SU-DHL-6 (cell line): ENCODE results near the gene PEX3.

Source experiments
- H2AFZ ChIP-seq: fragments of 200-600 bp; sonication (generic); 2 replicates; pipeline ENCODE4 v1.6.1; 2014; ENCODE audit warnings: low read depth, mild to moderate bottlenecking, moderate library complexity, mixed read lengths, antibody characterized with exemption, low read length; ENCODE audit not compliant: severe bottlenecking
- H3F3A ChIP-seq: fragments of 200-600 bp; shearing (Covaris generic); 2 replicates; pipeline ENCODE4 v1.6.0; 2016; ENCODE audit warnings: antibody characterized with exemption, mild to moderate bottlenecking; ENCODE audit not compliant: insufficient read depth
- H3K27ac ChIP-seq: fragments of 200-600 bp; sonication (generic); 2 replicates; pipeline ENCODE4 v1.5.1; 2016; ENCODE audit warnings: low read depth, mild to moderate bottlenecking, low read length, moderate library complexity, mixed read lengths
- H3K27me3 ChIP-seq: fragments of 200-600 bp; sonication (generic), shearing (Covaris generic); 2 replicates; pipeline ENCODE4 v1.6.0; 2014; ENCODE audit warnings: mild to moderate bottlenecking, low read length
- H3K36me3 ChIP-seq: fragments of 200-600 bp; sonication (generic); 2 replicates; pipeline ENCODE4 v1.6.1; 2014; ENCODE audit warnings: mild to moderate bottlenecking, low read length, mixed read lengths
- H3K4me2 ChIP-seq: fragments of 300-600, 200-600 bp; shearing (Covaris generic), sonication (generic); 2 replicates; pipeline ENCODE4 v1.6.0; 2014; ENCODE audit warnings: low read length, low read depth, mild to moderate bottlenecking; ENCODE audit not compliant: poor library complexity, severe bottlenecking
- H3K4me3 ChIP-seq: fragments of 200-600 bp; sonication (generic); 2 replicates; pipeline ENCODE4 v1.5.1; 2014; ENCODE audit warnings: antibody characterized with exemption, low read length, mild to moderate bottlenecking, mixed read lengths; ENCODE audit not compliant: insufficient read depth, poor library complexity, severe bottlenecking
- H3K79me2 ChIP-seq: fragments of 200-600 bp; sonication (generic); 2 replicates; pipeline ENCODE4 v1.6.1; 2014; ENCODE audit warnings: mild to moderate bottlenecking, low read length, moderate library complexity; ENCODE audit not compliant: insufficient read depth
- H3K9ac ChIP-seq: fragments of 200-600 bp; sonication (generic); 2 replicates; pipeline ENCODE4 v1.7.0; 2014; ENCODE audit warnings: mild to moderate bottlenecking, low read length
- H3K9me2 ChIP-seq: fragments of 200-600 bp; sonication (generic); replicated peaks from 2 replicates; pipeline ENCODE4 v1.6.1; 2014; ENCODE audit warnings: low read length; ENCODE audit not compliant: insufficient read depth
- H3K9me3 ChIP-seq: fragments of 200-600 bp; sonication (generic); 2 replicates; pipeline ENCODE4 v1.6.1; 2014; ENCODE audit warnings: low read length, mixed read lengths; ENCODE audit not compliant: insufficient read depth
- H4K20me1 ChIP-seq: fragments of 200-600 bp; sonication (generic); 2 replicates; pipeline ENCODE4 v1.6.1; 2014; ENCODE audit warnings: low read depth, mild to moderate bottlenecking, antibody characterized with exemption, low read length, moderate library complexity, mixed read lengths
- CTCF ChIP-seq: fragments of 200-600 bp; sonication (generic); IDR thresholded peaks from one replicate; pipeline ENCODE4 v1.5.1; 2017; ENCODE audit warnings: antibody characterized with exemption, mild to moderate bottlenecking, low read length, moderate library complexity; ENCODE audit not compliant: insufficient read depth, poor library complexity, severe bottlenecking
- EZH2phosphoT487 ChIP-seq: fragments of 200-600 bp; sonication (generic), shearing (Covaris generic); conservative IDR thresholded peaks from 2 replicates; pipeline ENCODE4 v1.6.1; 2018; ENCODE audit warnings: mild to moderate bottlenecking, antibody characterized with exemption, low read length, moderate library complexity, mixed read lengths

The PEX3 gene

GRCh38 chr6:143513410-143513809, 62.8 kb downstream of the PEX3 start:
- H3K9ac ChIP-seq, result no peak overlapping the region
- no peak overlapping the region for H3K4me2 ChIP-seq
- H3K27me3 ChIP-seq, result no peaks in the 10 kb centered on the region
- no peaks in the 10 kb centered on the region for H4K20me1 ChIP-seq
- no peaks in the 10 kb centered on the region for H3K9me2 ChIP-seq
- TF ChIP-seq CTCF (peak; percentile 33), EZH2phosphoT487 (no peak)
- H3K79me2 ChIP-seq, result no peaks in the 10 kb centered on the region
- no peaks in the 10 kb centered on the region for H3K36me3 ChIP-seq
- H3K9me3 ChIP-seq, result no peaks in the 10 kb centered on the region
- no peak overlapping the region for H2AFZ ChIP-seq
- no peak overlapping the region for H3K27ac ChIP-seq
- no peak overlapping the region for H3K4me3 ChIP-seq
- H3F3A ChIP-seq, result no peaks in the 10 kb centered on the region

- no peaks in the 10 kb centered on the region for H3K79me2 ChIP-seq
- H4K20me1 ChIP-seq, result no peaks in the 10 kb centered on the region
- H3K9ac ChIP-seq, result no peak overlapping the region
- H3K27ac ChIP-seq, result no peak overlapping the region
- H2AFZ ChIP-seq, result no peak overlapping the region
- no peak overlapping the region for H3K4me3 ChIP-seq
- H3K9me3 ChIP-seq, result no peaks in the 10 kb centered on the region
- H3K36me3 ChIP-seq, result no peaks in the 10 kb centered on the region
- TF ChIP-seq EZH2phosphoT487 (no peak), CTCF (no peak)
- H3K9me2 ChIP-seq, result no peaks in the 10 kb centered on the region
- no peaks in the 10 kb centered on the region for H3K27me3 ChIP-seq
- H3F3A ChIP-seq, result no peaks in the 10 kb centered on the region
- no peak overlapping the region for H3K4me2 ChIP-seq
These were observed 64.6 kb downstream of the PEX3 start for GRCh38 chr6:143515061-143515760.

DNA sequence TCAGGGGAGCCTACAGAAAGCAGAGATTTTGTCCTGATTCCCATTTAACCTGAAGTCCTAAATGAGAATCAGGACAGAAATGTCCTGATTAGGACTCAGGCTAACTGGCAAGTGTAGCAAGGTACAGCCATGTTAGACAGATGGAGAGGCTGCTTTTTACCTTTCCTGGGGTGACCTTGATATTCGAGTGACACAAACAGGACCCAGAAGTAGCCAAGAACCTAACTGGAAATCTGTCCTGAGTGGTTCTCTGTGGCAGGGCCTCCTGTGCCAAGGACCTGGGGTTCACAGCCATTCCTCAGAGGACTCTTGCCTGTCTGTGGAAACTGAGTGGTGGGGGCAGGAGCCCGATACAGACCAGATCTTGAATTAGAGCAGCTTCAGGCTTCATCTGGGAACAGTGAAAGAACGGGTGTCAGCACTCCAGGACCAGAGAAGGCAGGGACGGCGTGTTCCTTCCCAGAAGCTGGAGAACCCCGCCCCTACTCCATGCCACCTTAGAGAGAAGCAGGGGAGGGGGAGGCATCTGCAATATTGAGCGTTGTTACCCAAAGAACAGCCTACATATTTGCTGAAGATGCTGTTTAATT, 65.3 kb downstream of the PEX3 start:
- Histone ChIP-seq H3K9ac (no peak overlapping the region), H4K20me1 (no peaks in the 10 kb centered on the region), H3K9me3 (no peaks in the 10 kb centered on the region), H3K27ac (no peak overlapping the region), H3K27me3 (no peaks in the 10 kb centered on the region), H3K4me2 (no peak overlapping the region), H3K79me2 (no peaks in the 10 kb centered on the region), H2AFZ (no peak overlapping the region), H3F3A (no peaks in the 10 kb centered on the region), H3K9me2 (no peaks in the 10 kb centered on the region), H3K4me3 (no peak overlapping the region), H3K36me3 (no peaks in the 10 kb centered on the region)
- TF ChIP-seq CTCF, result no peak
- TF ChIP-seq EZH2phosphoT487, result no peak
